K562 (cell line): Measurements from ENCODE around the gene MYL12A. TPM values are rescaled to one million over a fixed set of nuclear protein-coding genes. Genes with fewer than 3 reads are reported as not detected.
A peak's percentile ranks its signal among the peaks of the same experiment; 100 is the strongest.

Source experiments
- ATAC-seq: fragments of 200-7000 bp; cut with Tn5 transposase; 3 replicates; pipeline ENCODE4 v1.9.1; 2020; ENCODE audit warnings: moderate library complexity
- BruUV-seq: library from RNA; stranded (reverse); fragments of 400-500 nt; replicated peaks from 2 replicates; lab custom pipeline; 2021; lab: Mats Ljungman, UMichigan
- CTCF ChIA-PET: fragments of 300-600 bp; formaldehyde crosslinking; extraction: SDS; loops from one replicate; lab custom pipeline; 2021; ENCODE audit warnings: low intra/inter-chr PET ratio; lab: Yijun Ruan, JAX
- POLR2A ChIA-PET: fragments of 300-600, 350-650 bp; sonication (Branson Sonifier 250); formaldehyde crosslinking; extraction: SDS; loops from one replicate; lab custom pipeline; 2021; ENCODE audit warnings: antibody characterized with exemption, inconsistent platforms; lab: Yijun Ruan, JAX
- DNase-seq, 4 experiments: peaks; one replicate each; pipeline versions ENCODE4 v3.0.0 to v3.0.0-alpha.2; 2011 to 2018; ENCODE audit warnings: low spot score in 3 of 4, mixed read lengths in 3 of 4; ENCODE audit errors: extremely low read depth in 1 of 4
- FAIRE-seq: peaks from 2 replicates; lab custom pipeline; 2011; peaks lifted over from hg19 to GRCh38; lab: Jason Lieb, UNC
- H2AFZ ChIP-seq: 2 replicates; pipeline ENCODE4 v1.6.0; 2011; ENCODE audit warnings: low read depth, low read length, control low read depth, inconsistent platforms
- H3K27ac ChIP-seq: fragments of 200-600 bp; 3 replicates; pipeline ENCODE4 v1.8.0; 2011; ENCODE audit warnings: low read depth, mild to moderate bottlenecking, control low read depth, inconsistent platforms, low read length, moderate library complexity, mixed read lengths; ENCODE audit errors: extremely low read depth
- H3K27me3 ChIP-seq, 2 experiments: fragments of 300-600 bp in 1 of 2; 2 replicates in 1 of 2; 3 replicates in 1 of 2; pipeline versions ENCODE4 v1.6.0 to v1.8.0; 2011; ENCODE audit warnings: inconsistent platforms in 2 of 2, low read length in 2 of 2, mild to moderate bottlenecking in 1 of 2, mixed read lengths in 1 of 2, moderate library complexity in 1 of 2; ENCODE audit not compliant: control insufficient read depth in 2 of 2, insufficient read depth in 2 of 2
- H3K36me3 ChIP-seq: fragments of 300-600 bp; 3 replicates; pipeline ENCODE4 v1.8.0; 2011; ENCODE audit warnings: mild to moderate bottlenecking, low read length, inconsistent platforms; ENCODE audit not compliant: control insufficient read depth, insufficient read depth
- H3K4me1 ChIP-seq, 2 experiments: fragments of 200-600 bp in 1 of 2; replicated peaks in 1 of 2; 2 replicates in 1 of 2; 3 replicates in 1 of 2; pipeline versions ENCODE4 v1.5.1 to v1.8.0; 2011; ENCODE audit warnings: inconsistent platforms in 2 of 2, low read length in 2 of 2, mild to moderate bottlenecking in 1 of 2, mixed read lengths in 1 of 2, moderate library complexity in 1 of 2; ENCODE audit not compliant: control insufficient read depth in 2 of 2, insufficient read depth in 2 of 2
- H3K4me2 ChIP-seq: 2 replicates; pipeline ENCODE4 v1.6.1; 2011; ENCODE audit warnings: low read length, control low read depth, inconsistent platforms, mixed read lengths; ENCODE audit not compliant: insufficient read depth
- H3K4me3 ChIP-seq: fragments of 200-600 bp; sonication (generic), shearing (Covaris generic); 2 replicates; pipeline ENCODE4 v1.5.1; 2016; ENCODE audit warnings: control low read depth, inconsistent platforms
- H3K79me2 ChIP-seq: fragments of 200-600 bp; 3 replicates; pipeline ENCODE4 v1.8.0; 2011; ENCODE audit warnings: low read length, inconsistent platforms; ENCODE audit not compliant: control insufficient read depth, insufficient read depth
- H3K9ac ChIP-seq, 2 experiments: 2 replicates each; pipeline versions ENCODE4 v1.6.0 to v1.6.1; 2011; ENCODE audit warnings: low read depth in 2 of 2, low read length in 2 of 2, control low read depth in 1 of 2, inconsistent platforms in 1 of 2, mild to moderate bottlenecking in 1 of 2, mixed read lengths in 1 of 2; ENCODE audit not compliant: insufficient read depth in 1 of 2
- H3K9me1 ChIP-seq: one replicate; pipeline ENCODE4 v1.6.0; 2011; ENCODE audit warnings: inconsistent platforms, mild to moderate bottlenecking, low read length, moderate library complexity; ENCODE audit not compliant: control insufficient read depth, insufficient read depth
- H3K9me3 ChIP-seq: replicated peaks from 2 replicates; pipeline ENCODE4 v1.5.1; 2011; ENCODE audit warnings: low read depth, low read length, inconsistent platforms; ENCODE audit not compliant: control insufficient read depth, insufficient read depth
- H4K20me1 ChIP-seq: replicated peaks from 2 replicates; pipeline ENCODE4 v1.6.1; 2011; ENCODE audit warnings: low read length, inconsistent platforms, mixed read lengths; ENCODE audit not compliant: control insufficient read depth, insufficient read depth
- ADNP ChIP-seq: fragments of 200-800 bp; sonication (Bioruptor generic); IDR thresholded peaks from 2 replicates; pipeline ENCODE4 v1.6.1; 2016; ENCODE audit warnings: missing genetic modification characterization, missing compliant biosample characterization
- CEBPG ChIP-seq, 3 experiments: fragments of 200-800 bp in 1 of 3; sonication (Bioruptor generic) in 1 of 3; sonication (generic) in 1 of 3; formaldehyde crosslinking in 1 of 3; IDR thresholded peaks in 2 of 3; conservative IDR thresholded peaks in 1 of 3; 2 replicates each; pipeline versions ENCODE4 v1.6.1 to v1.8.0; 2016 to 2022; ENCODE audit warnings: missing compliant biosample characterization in 2 of 3, missing genetic modification characterization in 2 of 3, mild to moderate bottlenecking in 1 of 3, missing genetic modification reagents in 1 of 3
- DDX20 ChIP-seq: fragments of 450-650 bp; IDR thresholded peaks from 2 replicates; pipeline ENCODE4 v1.6.1; 2016; ENCODE audit warnings: missing genetic modification characterization, low read depth, mild to moderate bottlenecking, missing compliant biosample characterization, moderate library complexity
- GTF2E2 ChIP-seq: fragments of 200-800 bp; sonication (Bioruptor generic); IDR thresholded peaks from 2 replicates; pipeline ENCODE4 v1.6.1; 2016; ENCODE audit warnings: missing genetic modification characterization, missing compliant biosample characterization
- HEY1 ChIP-seq: fragments of 250-450 bp; sonication (Bioruptor Pico); IDR thresholded peaks from 2 replicates; pipeline ENCODE4 v1.5.0; 2020; ENCODE audit warnings: mild to moderate bottlenecking, moderate library complexity, borderline replicate concordance
- IRF2 ChIP-seq: sonication (generic); formaldehyde crosslinking; IDR thresholded peaks from 2 replicates; pipeline ENCODE4 v1.8.1; 2022; ENCODE audit warnings: mild to moderate bottlenecking, missing genetic modification reagents
- NCOA1 ChIP-seq: fragments of 450-650 bp; IDR thresholded peaks from 2 replicates; pipeline ENCODE4 v1.6.1; 2016; ENCODE audit warnings: low read depth
- NFIC ChIP-seq: fragments of 450-650 bp; IDR thresholded peaks from 2 replicates; pipeline ENCODE4 v1.6.1; 2017; ENCODE audit warnings: mild to moderate bottlenecking, inconsistent platforms
- POLR2AphosphoS5 ChIP-seq: IDR thresholded peaks from 2 replicates; pipeline ENCODE4 v1.6.1; 2011; ENCODE audit warnings: mild to moderate bottlenecking, low read depth, low read length, moderate library complexity; ENCODE audit not compliant: control insufficient read depth, insufficient read depth
- PTBP1 ChIP-seq: fragments of 200-400 bp; formaldehyde crosslinking; IDR thresholded peaks from 2 replicates; pipeline ENCODE4 v1.6.1; 2017; ENCODE audit warnings: low read depth, low read length
- RBM25 ChIP-seq: fragments of 200-400 bp; formaldehyde crosslinking; IDR thresholded peaks from 2 replicates; pipeline ENCODE4 v1.6.1; 2018; ENCODE audit warnings: low read length, low read depth, moderate library complexity; ENCODE audit not compliant: severe bottlenecking
- SIN3A ChIP-seq, 2 experiments: fragments of 150-350 bp in 1 of 2; IDR thresholded peaks; 2 replicates each; pipeline ENCODE4 v1.6.1; 2011 to 2016; ENCODE audit warnings: borderline replicate concordance in 2 of 2, low read depth in 2 of 2, low read length in 2 of 2, mild to moderate bottlenecking in 2 of 2, moderate library complexity in 2 of 2; ENCODE audit not compliant: control insufficient read depth in 1 of 2
- SIX5 ChIP-seq, 2 experiments: IDR thresholded peaks; 2 replicates each; pipeline ENCODE4 v1.6.1; 2011; ENCODE audit warnings: low read length in 2 of 2, borderline replicate concordance in 1 of 2, low read depth in 1 of 2, mild to moderate bottlenecking in 1 of 2, moderate library complexity in 1 of 2; ENCODE audit not compliant: insufficient read depth in 1 of 2
- SMAD3 ChIP-seq: fragments of 450-650 bp; formaldehyde crosslinking; conservative IDR thresholded peaks from 2 replicates; pipeline ENCODE4 v1.4.0; 2020; ENCODE audit warnings: mild to moderate bottlenecking
- USF2 ChIP-seq: sonication (generic); formaldehyde crosslinking; IDR thresholded peaks from 2 replicates; pipeline ENCODE4 v1.5.0; 2020; ENCODE audit warnings: missing genetic modification reagents
- ZBTB17 ChIP-seq: fragments of 450-650 bp; formaldehyde crosslinking; IDR thresholded peaks from 2 replicates; pipeline ENCODE4 v1.4.0; 2020; ENCODE audit warnings: mild to moderate bottlenecking
- ZC3H8 ChIP-seq: fragments of 450-650 bp; IDR thresholded peaks from 2 replicates; pipeline ENCODE4 v1.6.1; 2017
- ZFP36 ChIP-seq: fragments of 150-350 bp; IDR thresholded peaks from 2 replicates; pipeline ENCODE4 v1.6.1; 2018; ENCODE audit warnings: low read length, low read depth; ENCODE audit not compliant: partially characterized antibody
- ZNF239 ChIP-seq: fragments of 250-450 bp; sonication (Bioruptor Pico); IDR thresholded peaks from 2 replicates; pipeline ENCODE4 v1.4.0; 2020; ENCODE audit warnings: mild to moderate bottlenecking
- ZNF408 ChIP-seq: fragments of 250-450 bp; sonication (Bioruptor Pico); IDR thresholded peaks from 2 replicates; pipeline ENCODE4 v1.4.0; 2020; ENCODE audit warnings: low read depth, mild to moderate bottlenecking, moderate library complexity
- WGBS: fragments of 100-300 bp; shearing (Covaris generic); methylation state at CpG from one replicate; pipeline ENCODE4 v1.1.6; 2016; ENCODE audit warnings: low coverage, mixed read lengths; ENCODE audit not compliant: insufficient coverage; ENCODE audit errors: missing lambda C conversion rate; 5-methylcytosine and 5-hydroxymethylcytosine counted together
- in situ Hi-C: fragments of 300-500 bp; cut with MboI; formaldehyde crosslinking; loops from 4 replicates; pipeline ENCODE4 v1.15.0; 2018; ENCODE audit warnings: inconsistent platforms, mixed read lengths
- intact Hi-C: fragments of 100-400 bp; cut with micrococcal nuclease; formaldehyde crosslinking; loops from 2 replicates; pipeline ENCODE4 v1.14.2; 2022
- polyA plus RNA-seq, 8 experiments: library from polyadenylated mRNA; depleted of rRNA in 4 of 8; stranded (reverse) in 5 of 8; unstranded in 3 of 8; fragments of >200 nt; fragmentation: Nextera tagmentation in 2 of 8; fragmentation: Illumina TruSeq in 1 of 8; extraction: Ambion mirVana in 2 of 8; extraction: Trizol in 1 of 8; gene quantifications; 2 replicates each; pipeline versions ENCODE4 v1.2.1 to v1.2.3, GENCODE V29; 2011 to 2014; ENCODE audit warnings: inconsistent platforms in 1 of 8, missing spikeins in 1 of 8
- total RNA-seq, 7 experiments: library from RNA; depleted of rRNA in 6 of 7; stranded (reverse); fragments of >200 nt in 6 of 7; fragmentation: Illumina TruSeq in 2 of 7; extraction: Trizol in 2 of 7; gene quantifications; 2 replicates each; pipeline versions ENCODE4 v1.2.1 to v1.2.3, GENCODE V29; 2011 to 2021; ENCODE audit warnings: low replicate concordance in 1 of 7

Gene MYL12A
- total and polyA plus RNA-seq, 9 of the 15 experiments (the other 6 are each of a cell fraction or from before 2014, with no cell fraction given), result 308 to 1,031 (median 559) TPM

GRCh38 chr18:3230401-3231334 lies 16.9 kb upstream of the MYL12A start:
- in situ Hi-C loops, result no loop called here
- peak overlapping the region; percentile 16; the same call in 1 of the 2 replicates for H3K4me2 ChIP-seq
- no peaks in the 10 kb centered on the region for H3K9me3 ChIP-seq
- intact Hi-C loops, result no loop called here
- BruUV-seq, result no TSS peak
- no peaks in the 10 kb centered on the region for H4K20me1 ChIP-seq
- no peaks in the 10 kb centered on the region for H3K9me1 ChIP-seq
- FAIRE-seq (peak; percentile 85), DNase-seq (peak; percentile 37 to 75 (median 46)), ATAC-seq (peak; percentile 93)
- H3K27ac ChIP-seq, result no peak overlapping the region
- H3K36me3 ChIP-seq, result no peaks in the 10 kb centered on the region
- H3K4me1 ChIP-seq, result no peaks in the 10 kb centered on the region; a peak in 1 of 5 replicates
- H3K9ac ChIP-seq, result no peak overlapping the region
- no peak overlapping the region for H3K4me3 ChIP-seq
- CTCF ChIA-PET, result no interaction called here
- WGBS, result 54% methylated on average over 9 of the region's 9 CpGs
- H2AFZ ChIP-seq, result peak overlapping the region; percentile 17; the same call in 1 of the 2 replicates
- no peaks in the 10 kb centered on the region for H3K79me2 ChIP-seq
- H3K27me3 ChIP-seq, result no peaks in the 10 kb centered on the region
- POLR2A ChIA-PET, result interaction anchor here (0.6 to 1.8 kb wide), 2 partner anchors 16 to 757 kb away, joined by 3 to 20 read pairs; partner anchors contain the start of gene MYL12A
- TF ChIP-seq ZNF408 (CRISPR knock-in tag), result no peak
- TF ChIP-seq SIN3A (IDR thresholded peaks at IDR 0.05; ENCODE audit: borderline replicate concordance in 2 of 2, control insufficient read depth in 1 of 2, low read depth in 2 of 2, low read length in 2 of 2), result no peak
- no peak for TF ChIP-seq GTF2E2 (tag)
- peak; percentile 59; the same call in 1 of the 2 replicates for TF ChIP-seq CEBPG (CRISPR knock-in tag; IDR thresholded peaks at IDR 0.05)
- peak; percentile 18 to 57; a peak in 2 of 4 replicates for TF ChIP-seq CEBPG (tag; conservative IDR thresholded peaks at IDR 0.05 in 1 of 2, IDR thresholded peaks at IDR 0.05 in 1 of 2)
- TF ChIP-seq USF2 (CRISPR knock-in tag), result no peak
- no peak for TF ChIP-seq DDX20 (tag)
- peak; percentile 67 for TF ChIP-seq RBM25
- TF ChIP-seq NCOA1, result no peak
- peak; percentile 57 for TF ChIP-seq NFIC
- no peak for TF ChIP-seq PTBP1
- TF ChIP-seq ZNF239 (CRISPR knock-in tag), result no peak
- TF ChIP-seq ZBTB17 (CRISPR knock-in tag), result no peak
- 0 out of 2 replicates have a peak, but pooled peaks have one; percentile 46 for TF ChIP-seq ADNP
- no peak for TF ChIP-seq SMAD3 (CRISPR knock-in tag)
- peak; percentile 41 for TF ChIP-seq ZFP36
- TF ChIP-seq ZC3H8, result no peak
- TF ChIP-seq IRF2, result no peak
- no peak for TF ChIP-seq POLR2AphosphoS5
- TF ChIP-seq HEY1 (CRISPR knock-in tag), result no peak
- TF ChIP-seq SIX5 (IDR thresholded peaks at IDR 0.05; ENCODE audit: borderline replicate concordance in 1 of 2, insufficient read depth in 1 of 2, low read depth in 1 of 2, low read length in 2 of 2), result no peak
